AG09319 (cell line): ENCODE results near the gene TMEM248.
"Not testable (repeated sequence)": the region's sequence is repeated elsewhere in the genome, so short reads cannot be mapped to it uniquely, and the experiment has no call there.

Experiments used
- DNase-seq: peaks from one replicate; pipeline ENCODE4 v3.0.0-alpha.2; 2010; ENCODE audit warnings: low read depth; ENCODE audit errors: extremely low read depth
- TF ChIP-seq, protein P1 (sequence below): IDR thresholded peaks from 2 replicates; pipeline ENCODE4 v1.5.1; 2011; ENCODE audit warnings: low read depth, mild to moderate bottlenecking, inconsistent platforms, low read length, moderate library complexity

The TMEM248 gene

GRCh38 chr7:66886152-66886551, 34.9 kb upstream of the TMEM248 start:
- no peak for DNase-seq
- TF ChIP-seq, protein P1, sequence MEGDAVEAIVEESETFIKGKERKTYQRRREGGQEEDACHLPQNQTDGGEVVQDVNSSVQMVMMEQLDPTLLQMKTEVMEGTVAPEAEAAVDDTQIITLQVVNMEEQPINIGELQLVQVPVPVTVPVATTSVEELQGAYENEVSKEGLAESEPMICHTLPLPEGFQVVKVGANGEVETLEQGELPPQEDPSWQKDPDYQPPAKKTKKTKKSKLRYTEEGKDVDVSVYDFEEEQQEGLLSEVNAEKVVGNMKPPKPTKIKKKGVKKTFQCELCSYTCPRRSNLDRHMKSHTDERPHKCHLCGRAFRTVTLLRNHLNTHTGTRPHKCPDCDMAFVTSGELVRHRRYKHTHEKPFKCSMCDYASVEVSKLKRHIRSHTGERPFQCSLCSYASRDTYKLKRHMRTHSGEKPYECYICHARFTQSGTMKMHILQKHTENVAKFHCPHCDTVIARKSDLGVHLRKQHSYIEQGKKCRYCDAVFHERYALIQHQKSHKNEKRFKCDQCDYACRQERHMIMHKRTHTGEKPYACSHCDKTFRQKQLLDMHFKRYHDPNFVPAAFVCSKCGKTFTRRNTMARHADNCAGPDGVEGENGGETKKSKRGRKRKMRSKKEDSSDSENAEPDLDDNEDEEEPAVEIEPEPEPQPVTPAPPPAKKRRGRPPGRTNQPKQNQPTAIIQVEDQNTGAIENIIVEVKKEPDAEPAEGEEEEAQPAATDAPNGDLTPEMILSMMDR = no peak

DNA sequence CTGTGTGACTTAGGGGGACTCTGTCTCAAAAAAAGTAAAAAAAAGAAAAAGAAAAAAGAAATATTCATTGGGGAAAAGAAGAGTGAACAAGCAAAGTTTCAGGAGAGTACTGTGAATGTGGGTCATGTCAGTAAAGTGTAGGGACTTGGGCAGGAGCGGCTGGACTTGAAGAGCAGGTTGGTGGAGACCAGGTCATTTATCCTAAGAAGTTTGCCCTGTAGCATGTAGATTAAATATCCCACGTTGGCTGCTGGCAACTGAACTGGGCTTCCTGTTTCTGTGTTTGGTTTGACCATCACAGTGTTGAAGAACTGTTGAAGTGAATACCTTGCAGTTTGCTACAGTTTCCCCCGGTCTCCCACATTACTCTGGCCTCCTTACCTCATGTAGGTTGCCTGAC, 32.8 kb upstream of the TMEM248 start:
- not testable (repeated sequence) for DNase-seq

DNA sequence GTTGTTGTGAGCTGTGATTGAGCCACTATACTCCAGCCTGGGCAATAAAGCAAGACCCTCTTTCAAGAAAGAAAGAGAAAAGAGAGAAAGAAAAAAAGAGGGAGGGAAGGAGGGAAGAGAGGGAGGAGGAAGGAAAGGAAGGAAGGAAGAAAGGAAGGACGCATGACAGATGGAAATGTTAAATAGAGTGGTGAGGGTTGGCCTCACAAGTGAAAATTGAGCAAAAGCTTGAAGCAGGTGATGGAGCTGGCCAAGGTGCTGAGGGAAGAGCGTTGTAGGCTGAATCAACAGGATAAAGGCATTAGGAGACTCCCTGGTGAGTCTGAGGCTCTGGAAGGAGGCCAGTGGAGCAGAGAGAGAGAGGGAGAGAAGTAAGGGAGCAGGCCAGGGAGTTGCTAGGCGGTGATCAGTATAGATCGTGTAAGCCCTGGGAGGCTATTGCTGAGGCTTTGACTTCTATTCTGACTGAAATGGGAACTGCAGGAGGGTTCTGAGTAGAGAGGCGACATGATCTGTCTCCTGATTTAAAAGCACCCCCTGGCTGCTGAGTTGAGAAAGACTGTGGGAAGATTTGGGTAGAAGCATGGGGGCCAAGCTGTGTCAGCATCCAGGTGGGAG, 26.5 kb upstream of the TMEM248 start:
- TF ChIP-seq, protein P1 = no peak
- no peak for DNase-seq

- DNase-seq = no peak
- TF ChIP-seq, protein P1 = no peak
These were observed 24.6 kb upstream of the TMEM248 start for GRCh38 chr7:66896441-66896840.

DNA sequence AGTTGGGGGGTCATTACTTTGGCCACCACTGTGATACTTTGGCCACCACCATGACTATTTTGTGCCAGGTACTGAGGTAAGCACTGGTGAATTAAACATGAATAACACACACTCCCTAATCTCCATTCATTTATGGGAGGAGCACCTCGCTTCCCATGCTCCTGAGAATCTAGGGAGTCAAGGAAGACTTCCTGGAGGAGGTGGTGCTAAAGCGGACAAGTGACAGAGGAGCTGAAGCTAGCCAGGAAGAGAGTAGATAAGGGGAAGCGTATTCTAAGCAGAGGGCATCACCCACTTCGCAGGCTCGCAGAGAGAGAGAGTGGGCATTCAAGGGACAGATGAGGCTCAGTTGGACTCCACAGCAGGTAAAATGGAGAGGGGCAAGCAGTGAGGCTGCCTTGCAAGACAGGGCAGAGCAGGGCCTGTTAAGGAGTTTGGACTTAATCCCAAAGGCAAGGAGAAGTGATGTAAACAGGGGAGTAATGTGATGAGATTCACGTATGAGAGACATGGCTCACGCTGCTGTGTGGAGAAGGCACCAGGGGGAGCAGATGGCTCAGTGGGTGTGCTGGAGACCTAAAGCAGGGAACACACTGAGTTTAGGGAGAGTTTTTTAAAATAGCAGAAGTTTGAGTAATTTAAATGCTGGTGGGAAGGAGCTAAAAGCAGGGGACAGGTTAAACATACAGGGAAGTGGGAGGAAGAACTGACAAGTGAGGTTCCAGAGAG, 21.3 kb upstream of the TMEM248 start:
- DNase-seq = no peak
- TF ChIP-seq, protein P1 = no peak

DNA sequence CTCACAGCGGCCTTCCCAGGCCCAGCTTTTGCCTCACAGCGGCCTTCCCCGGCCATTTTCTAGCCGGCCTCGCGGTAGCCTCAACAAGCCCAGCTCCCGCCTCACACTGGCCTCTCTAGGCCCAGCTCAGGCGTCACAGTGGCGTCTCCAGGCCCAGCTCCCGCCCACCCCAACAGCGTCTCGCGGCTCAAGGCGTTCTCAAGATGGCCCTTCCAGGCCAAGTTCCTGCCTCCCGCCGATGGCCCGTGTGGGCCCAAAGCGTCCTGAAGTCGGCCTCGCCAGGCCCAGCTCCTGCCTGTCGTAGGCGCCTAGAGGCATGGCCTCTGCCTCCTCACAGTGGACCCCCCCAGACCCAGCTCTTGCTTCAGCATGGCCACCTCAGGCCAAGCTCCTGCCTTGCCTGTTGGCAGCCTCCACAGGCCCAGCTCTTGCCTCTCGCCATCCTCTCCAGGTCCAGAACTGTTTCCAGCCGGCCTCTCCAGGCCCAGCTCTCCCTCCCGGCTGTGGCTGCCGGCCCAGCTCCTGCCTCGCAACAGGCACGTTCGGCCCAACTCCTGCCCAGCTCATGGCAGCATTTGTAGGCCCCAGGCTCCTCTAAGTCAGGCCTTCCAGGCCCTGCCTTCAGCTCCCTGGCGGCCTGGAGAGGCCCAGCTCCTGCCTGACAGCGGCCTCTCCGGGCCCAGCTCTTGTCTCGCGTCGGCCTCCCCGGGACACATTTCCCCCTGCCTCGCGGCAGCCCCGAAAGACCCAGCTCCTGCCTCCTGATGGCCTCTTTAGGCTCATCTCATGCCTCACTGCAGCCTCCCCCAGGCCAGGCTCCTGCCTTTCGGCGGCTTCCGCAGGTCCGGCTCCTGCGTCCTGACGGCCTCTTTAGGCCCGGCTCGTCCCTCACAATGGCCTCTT, 18.8 kb upstream of the TMEM248 start:
- DNase-seq = no peak
- TF ChIP-seq, protein P1 = no peak

- no peak for DNase-seq
- TF ChIP-seq, protein P1 = no peak
These were observed 18.2 kb upstream of the TMEM248 start for GRCh38 chr7:66902844-66903180.
